H1 (cell line): Measurements from ENCODE around the gene PRADC1.

ENCODE experiments used
- CTCF ChIP-seq, 3 experiments: IDR thresholded peaks; 1 replicate in 2 of 3; 2 replicates in 1 of 3; pipeline versions ENCODE4 v1.5.1 to v1.6.1; 2011; ENCODE audit warnings: low read length in 3 of 3, mild to moderate bottlenecking in 3 of 3, inconsistent platforms in 2 of 3, low read depth in 1 of 3, moderate library complexity in 1 of 3; ENCODE audit not compliant: insufficient read depth in 1 of 3; ENCODE audit errors: control extremely low read depth in 1 of 3
- JUND ChIP-seq: IDR thresholded peaks from 2 replicates; pipeline ENCODE4 v1.6.1; 2011; ENCODE audit warnings: mild to moderate bottlenecking, improper control_type of control experiment, low read length

DNA sequence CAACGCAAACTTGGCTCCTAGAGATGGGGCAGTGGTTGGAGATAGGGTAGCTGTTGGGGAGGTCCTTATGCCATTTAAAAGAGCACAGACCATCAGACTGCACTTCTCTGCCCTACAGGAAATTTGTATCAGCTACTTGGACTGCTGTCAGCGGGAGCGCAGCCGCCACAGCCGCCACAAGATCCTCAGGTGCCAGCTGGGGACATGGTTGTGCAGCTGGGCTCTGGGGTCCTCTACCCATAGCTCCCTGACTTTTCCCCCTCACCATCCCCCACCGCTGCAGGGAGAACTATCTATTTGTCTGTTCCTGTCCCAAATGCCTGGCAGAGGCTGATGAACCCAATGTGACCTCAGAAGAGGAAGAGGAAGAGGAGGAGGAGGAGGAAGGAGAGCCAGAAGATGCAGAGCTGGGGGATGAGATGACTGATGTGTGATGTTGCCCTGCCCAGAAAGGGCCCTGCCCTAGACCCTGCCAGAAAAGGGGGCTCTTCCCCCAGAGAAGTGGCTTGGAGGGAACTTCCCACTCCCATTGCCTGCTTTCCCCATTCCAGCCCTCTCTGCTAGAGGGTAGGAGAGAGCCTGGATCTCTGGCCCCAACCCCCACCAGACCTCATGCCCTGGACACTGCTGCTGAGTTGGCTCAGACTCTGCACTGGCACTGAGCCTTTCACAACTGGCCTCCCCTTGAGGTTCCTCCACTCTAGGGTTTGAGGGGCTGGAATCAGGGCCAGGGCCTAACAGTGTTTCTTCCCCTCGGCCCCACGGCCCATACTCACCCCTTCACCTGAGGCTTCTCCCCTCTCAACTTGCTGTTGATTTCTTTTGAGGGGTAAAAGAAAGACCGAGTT, 7.3 kb downstream of the PRADC1 start:
- TF ChIP-seq JUND = no peak
- TF ChIP-seq CTCF (IDR thresholded peaks at IDR 0.05; ENCODE audit: control extremely low read depth in 1 of 3, insufficient read depth in 1 of 3, low read depth in 1 of 3, low read length in 3 of 3) = no peak
